Measurements from ENCODE around the gene ARRB2.

DNA sequence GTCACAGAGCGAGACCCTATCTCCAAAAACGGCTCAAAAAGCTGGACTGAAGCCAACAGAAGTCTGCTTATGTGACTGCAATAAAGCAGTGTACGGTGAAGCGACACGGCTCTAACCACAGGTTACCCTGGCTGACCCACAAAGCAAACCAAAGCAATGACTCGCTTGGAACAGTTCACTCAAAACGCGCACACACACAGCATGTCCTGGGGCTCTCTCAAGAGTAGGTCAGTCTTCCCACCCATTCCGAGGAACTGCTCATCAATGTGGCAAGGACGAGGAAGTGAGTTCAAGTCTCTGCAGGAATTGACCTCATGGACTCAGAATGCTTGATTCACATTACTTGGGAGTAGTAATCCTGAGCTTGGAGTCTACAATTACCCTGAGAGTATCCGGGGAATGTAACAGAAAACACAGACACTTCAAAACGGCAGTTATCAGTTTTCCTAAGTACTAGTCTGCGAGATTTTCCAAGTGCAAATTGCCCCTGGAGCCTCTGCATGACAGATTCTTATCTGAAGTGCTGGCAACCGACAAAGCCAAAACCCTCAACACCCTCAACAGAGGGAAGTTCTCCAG is 31.9 kb upstream of the ARRB2 start:
- TF ChIP-seq POLR2AphosphoS5 (IDR thresholded peaks at IDR 0.05) (no peak), POLR2A (IDR thresholded peaks at IDR 0.05) (no peak), CTCF (IDR thresholded peaks at IDR 0.05) (no peak)
